ENCODE measurements around the gene EIF4E1B.

The EIF4E1B gene

DNA sequence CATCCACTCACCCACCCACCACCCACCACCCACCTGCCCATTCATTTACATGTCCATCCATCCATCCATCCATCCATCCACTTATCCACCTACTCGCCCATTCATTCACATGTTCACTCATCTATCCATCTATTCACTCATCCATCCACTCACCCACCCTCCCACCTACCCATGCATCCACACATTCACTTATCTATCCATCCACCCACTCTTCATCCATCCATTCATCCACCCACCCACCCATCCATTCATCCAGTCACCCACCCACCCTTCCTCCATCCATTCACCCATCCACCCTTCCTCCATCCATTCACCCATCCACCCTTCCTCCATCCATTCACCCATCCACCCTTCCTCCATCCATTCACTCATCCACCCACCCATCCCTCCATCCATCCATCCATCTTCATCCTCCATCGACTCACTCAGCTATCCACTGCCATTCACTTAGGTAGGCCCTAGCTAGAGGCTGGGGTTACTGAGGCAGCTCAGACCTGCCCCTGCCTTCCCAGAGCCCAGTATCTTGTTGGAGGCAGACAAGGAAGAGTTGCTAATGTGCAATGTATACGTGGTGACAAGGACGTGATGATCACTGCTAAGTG, 29.5 kb downstream of the EIF4E1B start:
- Histone ChIP-seq H3K36me3 (ENCODE audit: insufficient read depth, low read length) (no peaks in the 10 kb centered on the region), H3K9ac (ENCODE audit: low read depth, low read length, poor library complexity, severe bottlenecking) (no peak overlapping the region), H3K9me3 (ENCODE audit: insufficient read depth, low read depth, low read length) (no peaks in the 10 kb centered on the region), H3K4me3 (ENCODE audit: low read length, poor library complexity, severe bottlenecking) (no peak overlapping the region), H3K9me2 (replicated peaks; ENCODE audit: low read depth, low read length) (no peaks in the 10 kb centered on the region), H3K4me1 (ENCODE audit: insufficient read depth, low read length, poor library complexity, severe bottlenecking) (no peaks in the 10 kb centered on the region), H3K4me2 (ENCODE audit: low read depth, low read length, poor library complexity, severe bottlenecking) (no peak overlapping the region), H3K79me2 (ENCODE audit: insufficient read depth, low read length) (no peaks in the 10 kb centered on the region), H3F3A (ENCODE audit: low read depth) (no peaks in the 10 kb centered on the region), H2AFZ (ENCODE audit: low read length) (no peak overlapping the region), H3K27me3 (ENCODE audit: insufficient read depth, low read length, poor library complexity, severe bottlenecking) (no peaks in the 10 kb centered on the region), H4K20me1 (ENCODE audit: insufficient read depth, low read length, poor library complexity, severe bottlenecking) (no peaks in the 10 kb centered on the region)
- TF ChIP-seq, protein P1, sequence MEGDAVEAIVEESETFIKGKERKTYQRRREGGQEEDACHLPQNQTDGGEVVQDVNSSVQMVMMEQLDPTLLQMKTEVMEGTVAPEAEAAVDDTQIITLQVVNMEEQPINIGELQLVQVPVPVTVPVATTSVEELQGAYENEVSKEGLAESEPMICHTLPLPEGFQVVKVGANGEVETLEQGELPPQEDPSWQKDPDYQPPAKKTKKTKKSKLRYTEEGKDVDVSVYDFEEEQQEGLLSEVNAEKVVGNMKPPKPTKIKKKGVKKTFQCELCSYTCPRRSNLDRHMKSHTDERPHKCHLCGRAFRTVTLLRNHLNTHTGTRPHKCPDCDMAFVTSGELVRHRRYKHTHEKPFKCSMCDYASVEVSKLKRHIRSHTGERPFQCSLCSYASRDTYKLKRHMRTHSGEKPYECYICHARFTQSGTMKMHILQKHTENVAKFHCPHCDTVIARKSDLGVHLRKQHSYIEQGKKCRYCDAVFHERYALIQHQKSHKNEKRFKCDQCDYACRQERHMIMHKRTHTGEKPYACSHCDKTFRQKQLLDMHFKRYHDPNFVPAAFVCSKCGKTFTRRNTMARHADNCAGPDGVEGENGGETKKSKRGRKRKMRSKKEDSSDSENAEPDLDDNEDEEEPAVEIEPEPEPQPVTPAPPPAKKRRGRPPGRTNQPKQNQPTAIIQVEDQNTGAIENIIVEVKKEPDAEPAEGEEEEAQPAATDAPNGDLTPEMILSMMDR (conservative IDR thresholded peaks at IDR 0.05; ENCODE audit: low read length): no peak
- no peak for TF ChIP-seq EZH2phosphoT487 (IDR thresholded peaks at IDR 0.05; ENCODE audit: borderline replicate concordance)

DNA sequence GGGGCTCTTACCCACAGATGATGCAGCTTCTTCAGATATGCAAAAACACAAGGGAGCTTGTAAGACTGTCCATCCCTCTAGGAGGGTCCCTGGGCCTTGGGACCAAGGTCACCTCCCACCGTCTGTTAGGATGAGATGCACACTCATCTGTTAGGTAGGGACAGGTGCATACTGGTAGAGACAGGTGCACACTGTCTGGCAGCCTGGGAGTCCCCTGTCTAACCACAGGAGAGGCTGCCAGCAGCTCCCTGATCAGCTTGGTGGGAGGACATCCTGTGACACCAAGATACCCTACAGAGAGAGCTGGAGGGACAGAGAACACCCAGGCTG, 30.0 kb downstream of the EIF4E1B start:
- no peak overlapping the region for H3K4me3 ChIP-seq (ENCODE audit: low read length, poor library complexity, severe bottlenecking)
- H3K4me2 ChIP-seq (ENCODE audit: low read depth, low read length, poor library complexity, severe bottlenecking): no peak overlapping the region
- no peaks in the 10 kb centered on the region for H3K36me3 ChIP-seq (ENCODE audit: insufficient read depth, low read length)
- no peaks in the 10 kb centered on the region for H3F3A ChIP-seq (ENCODE audit: low read depth)
- no peaks in the 10 kb centered on the region for H3K9me2 ChIP-seq (replicated peaks; ENCODE audit: low read depth, low read length)
- H3K4me1 ChIP-seq (ENCODE audit: insufficient read depth, low read length, poor library complexity, severe bottlenecking): no peaks in the 10 kb centered on the region
- no peak overlapping the region for H2AFZ ChIP-seq (ENCODE audit: low read length)
- H3K9me3 ChIP-seq (ENCODE audit: insufficient read depth, low read depth, low read length): no peaks in the 10 kb centered on the region
- H3K9ac ChIP-seq (ENCODE audit: low read depth, low read length, poor library complexity, severe bottlenecking): no peak overlapping the region
- no peaks in the 10 kb centered on the region for H3K27me3 ChIP-seq (ENCODE audit: insufficient read depth, low read length, poor library complexity, severe bottlenecking)
- no peaks in the 10 kb centered on the region for H3K79me2 ChIP-seq (ENCODE audit: insufficient read depth, low read length)
- no peak for TF ChIP-seq EZH2phosphoT487 (IDR thresholded peaks at IDR 0.05; ENCODE audit: borderline replicate concordance)
- TF ChIP-seq, protein P1 (conservative IDR thresholded peaks at IDR 0.05; ENCODE audit: low read length): no peak
- H4K20me1 ChIP-seq (ENCODE audit: insufficient read depth, low read length, poor library complexity, severe bottlenecking): no peaks in the 10 kb centered on the region

DNA sequence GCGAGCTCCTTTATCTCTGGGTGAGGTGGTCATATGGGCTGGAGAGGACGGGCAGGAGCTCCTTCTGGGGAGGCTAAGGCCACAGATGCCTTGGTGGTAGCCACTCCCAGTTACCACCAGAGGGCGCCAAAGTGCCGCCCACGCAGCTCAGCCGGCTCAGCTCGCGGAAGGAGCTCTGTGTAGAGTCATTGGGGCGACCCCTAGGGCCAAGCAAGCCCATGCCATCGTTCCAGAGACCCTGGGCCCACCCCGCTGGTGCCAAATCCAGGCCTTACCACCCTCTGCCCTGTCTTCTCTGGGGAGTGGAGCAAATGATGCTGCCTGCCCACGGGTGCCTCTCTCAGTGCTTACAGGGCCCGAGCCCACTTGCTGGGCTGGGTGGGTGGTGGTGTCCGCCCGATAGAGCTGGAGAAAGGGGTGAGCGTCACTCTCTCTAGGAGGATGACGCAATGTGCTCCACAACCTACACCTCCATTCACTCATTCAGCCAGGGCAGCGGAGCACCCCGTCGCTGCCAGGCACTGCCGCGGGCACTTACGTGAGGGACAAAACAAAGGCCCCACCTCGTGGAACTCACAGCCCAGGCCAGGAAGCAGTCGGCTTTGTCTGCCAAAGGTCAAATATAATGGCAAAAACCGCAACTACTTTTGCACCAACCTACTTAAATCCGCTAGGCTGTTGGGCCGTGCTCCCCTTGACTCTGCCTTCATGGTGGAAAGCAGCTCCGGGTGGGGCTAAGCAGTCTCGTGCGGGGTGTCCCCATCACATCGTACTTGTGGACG, 30.6 kb downstream of the EIF4E1B start:
- no peak overlapping the region for H3K4me2 ChIP-seq (ENCODE audit: low read depth, low read length, poor library complexity, severe bottlenecking)
- H3K9me2 ChIP-seq (replicated peaks; ENCODE audit: low read depth, low read length): no peaks in the 10 kb centered on the region
- H3K4me1 ChIP-seq (ENCODE audit: insufficient read depth, low read length, poor library complexity, severe bottlenecking): no peaks in the 10 kb centered on the region
- H3K27me3 ChIP-seq (ENCODE audit: insufficient read depth, low read length, poor library complexity, severe bottlenecking): no peaks in the 10 kb centered on the region
- no peaks in the 10 kb centered on the region for H3K36me3 ChIP-seq (ENCODE audit: insufficient read depth, low read length)
- H3K79me2 ChIP-seq (ENCODE audit: insufficient read depth, low read length): no peaks in the 10 kb centered on the region
- no peak overlapping the region for H2AFZ ChIP-seq (ENCODE audit: low read length)
- no peak overlapping the region for H3K4me3 ChIP-seq (ENCODE audit: low read length, poor library complexity, severe bottlenecking)
- H3K9ac ChIP-seq (ENCODE audit: low read depth, low read length, poor library complexity, severe bottlenecking): no peak overlapping the region
- H3F3A ChIP-seq (ENCODE audit: low read depth): no peaks in the 10 kb centered on the region
- H4K20me1 ChIP-seq (ENCODE audit: insufficient read depth, low read length, poor library complexity, severe bottlenecking): no peaks in the 10 kb centered on the region
- no peaks in the 10 kb centered on the region for H3K9me3 ChIP-seq (ENCODE audit: insufficient read depth, low read depth, low read length)
- TF ChIP-seq EZH2phosphoT487 (IDR thresholded peaks at IDR 0.05; ENCODE audit: borderline replicate concordance): no peak
- TF ChIP-seq, protein P1 (conservative IDR thresholded peaks at IDR 0.05; ENCODE audit: low read length): peak; percentile 70

Measured in Loucy (cell line).